HEK293 (cell line): ENCODE data around the gene ZC3H18.
A peak's percentile ranks its signal among the peaks of the same experiment; 100 is the strongest.

Experiments
- CTCF ChIA-PET: fragments of 350-600 bp; formaldehyde crosslinking; extraction: SDS; loops from one replicate; lab custom pipeline; 2021; ENCODE audit warnings: antibody characterized with exemption; lab: Yijun Ruan, JAX
- POLR2A ChIA-PET: fragments of 300-600 bp; formaldehyde crosslinking; extraction: SDS; loops from one replicate; lab custom pipeline; 2020; ENCODE audit warnings: antibody characterized with exemption, inconsistent platforms; lab: Yijun Ruan, JAX
- H3K27ac ChIP-seq: fragments of 200-500 bp; sonication (Bioruptor generic); 2 replicates; pipeline ENCODE4 v1.5.1; 2014; ENCODE audit warnings: low read depth, low read length, control low read depth, inconsistent platforms; ENCODE audit errors: extremely low read depth
- H3K36me3 ChIP-seq, 2 experiments: fragments of 200-500 bp in 1 of 2; sonication (Bioruptor generic) in 1 of 2; 1 replicate in 1 of 2; 2 replicates in 1 of 2; pipeline ENCODE4 v1.5.1; 2014 to 2017; ENCODE audit warnings: inconsistent platforms in 2 of 2, low read length in 2 of 2; ENCODE audit not compliant: control insufficient read depth in 2 of 2, insufficient read depth in 1 of 2
- H3K4me1 ChIP-seq: fragments of 200-500 bp; sonication (Bioruptor generic); 2 replicates; pipeline ENCODE4 v1.5.1; 2014; ENCODE audit warnings: mild to moderate bottlenecking, low read length, inconsistent platforms; ENCODE audit not compliant: control insufficient read depth, insufficient read depth
- H3K4me3 ChIP-seq: 2 replicates; pipeline ENCODE4 v1.5.1; 2011; ENCODE audit warnings: low read depth, mild to moderate bottlenecking, control low read depth, low read length, moderate library complexity
- H3K9me3 ChIP-seq: fragments of 200-500 bp; sonication (Bioruptor generic); 2 replicates; pipeline ENCODE4 v1.5.1; 2014; ENCODE audit warnings: low read depth, low read length, inconsistent platforms; ENCODE audit not compliant: control insufficient read depth, insufficient read depth
- ELK4 ChIP-seq: IDR thresholded peaks from 2 replicates; pipeline ENCODE4 v1.6.1; 2011; ENCODE audit warnings: mild to moderate bottlenecking, low read depth, low read length, borderline replicate concordance
- HOXA7 ChIP-seq: sonication (generic); formaldehyde crosslinking; IDR thresholded peaks from 2 replicates; pipeline ENCODE4 v1.8.1; 2022; ENCODE audit warnings: missing genetic modification reagents, borderline replicate concordance
- KLF10 ChIP-seq: fragments of 450-650 bp; IDR thresholded peaks from 2 replicates; pipeline ENCODE4 v1.5.1; 2018; ENCODE audit warnings: missing biosample characterization, mild to moderate bottlenecking, missing genetic modification characterization
- ZBTB11 ChIP-seq: fragments of 450-650 bp; formaldehyde crosslinking; conservative IDR thresholded peaks from 2 replicates; pipeline ENCODE4 v1.5.1; 2016; ENCODE audit warnings: low read depth, missing biosample characterization, missing genetic modification characterization
- ZBTB20 ChIP-seq: fragments of 450-650 bp; formaldehyde crosslinking; IDR thresholded peaks from 2 replicates; pipeline ENCODE4 v1.5.1; 2016; ENCODE audit warnings: missing biosample characterization, missing genetic modification characterization
- ZNF169 ChIP-seq: fragments of 450-650 bp; formaldehyde crosslinking; IDR thresholded peaks from 2 replicates; pipeline ENCODE4 v1.5.1; 2016; ENCODE audit warnings: missing biosample characterization, missing genetic modification characterization
- ZNF221 ChIP-seq: fragments of 450-650 bp; formaldehyde crosslinking; IDR thresholded peaks from 2 replicates; pipeline ENCODE4 v1.5.1; 2017; ENCODE audit warnings: missing biosample characterization, missing genetic modification characterization, borderline replicate concordance
- ZNF302 ChIP-seq: fragments of 450-650 bp; formaldehyde crosslinking; IDR thresholded peaks from 2 replicates; pipeline ENCODE4 v1.5.1; 2016; ENCODE audit warnings: missing biosample characterization, missing genetic modification characterization, low read depth
- ZNF423 ChIP-seq: fragments of 450-650 bp; formaldehyde crosslinking; IDR thresholded peaks from 2 replicates; pipeline ENCODE4 v1.5.1; 2016; ENCODE audit warnings: missing biosample characterization, missing genetic modification characterization
- ZNF518A ChIP-seq: fragments of 450-650 bp; formaldehyde crosslinking; conservative IDR thresholded peaks from 2 replicates; pipeline ENCODE4 v1.5.1; 2016; ENCODE audit warnings: low read depth, missing biosample characterization, missing genetic modification characterization
- ZNF558 ChIP-seq: fragments of 450-650 bp; formaldehyde crosslinking; IDR thresholded peaks from 2 replicates; pipeline ENCODE4 v1.5.1; 2016; ENCODE audit warnings: missing biosample characterization, missing genetic modification characterization
- ZNF624 ChIP-seq: fragments of 450-650 bp; formaldehyde crosslinking; IDR thresholded peaks from 2 replicates; pipeline ENCODE4 v1.5.1; 2017; ENCODE audit warnings: missing biosample characterization, missing genetic modification characterization
- ZNF660 ChIP-seq: fragments of 450-650 bp; IDR thresholded peaks from 2 replicates; pipeline ENCODE4 v1.5.1; 2018; ENCODE audit warnings: missing biosample characterization, mild to moderate bottlenecking, missing genetic modification characterization
- ZNF670 ChIP-seq: fragments of 450-650 bp; formaldehyde crosslinking; IDR thresholded peaks from 2 replicates; pipeline ENCODE4 v1.5.1; 2016; ENCODE audit warnings: missing biosample characterization, missing genetic modification characterization, low read depth
- ZNF791 ChIP-seq: fragments of 450-650 bp; formaldehyde crosslinking; IDR thresholded peaks from 2 replicates; pipeline ENCODE4 v1.5.1; 2016; ENCODE audit warnings: missing biosample characterization, missing genetic modification characterization
- TF ChIP-seq, protein P1 (sequence below): fragments of 450-650 bp; formaldehyde crosslinking; IDR thresholded peaks from 2 replicates; pipeline ENCODE4 v1.5.1; 2016; ENCODE audit warnings: missing biosample characterization, missing genetic modification characterization, low read depth
- TF ChIP-seq, protein P2 (sequence below): fragments of 450-650 bp; formaldehyde crosslinking; IDR thresholded peaks from 2 replicates; pipeline ENCODE4 v1.5.1; 2016; ENCODE audit warnings: missing biosample characterization, missing genetic modification characterization
- TF ChIP-seq, protein P3 (sequence below): fragments of 450-650 bp; formaldehyde crosslinking; IDR thresholded peaks from 2 replicates; pipeline ENCODE4 v1.5.1; 2017; ENCODE audit warnings: missing biosample characterization, missing genetic modification characterization

The ZC3H18 gene

GRCh38 chr16:88533381-88533917, 36.8 kb upstream of the ZC3H18 start (continued):
- no peak for TF ChIP-seq ZNF518A (tag by site-specific recombination)

GRCh38 chr16:88533932-88534637, 36.1 kb upstream of the ZC3H18 start:
- CTCF ChIA-PET: interaction anchor here (0.6 to 1.2 kb wide), 3 partner anchors 72 to 203 kb away, joined by 3 read pairs; no protein-coding TSS in a partner anchor
- peak overlapping the region; percentile 94 for H3K27ac ChIP-seq
- 0 out of 2 replicates have a peak, but pooled peaks have one; percentile 15 for TF ChIP-seq ZNF660 (tag by site-specific recombination)
- TF ChIP-seq ZBTB11 (tag by site-specific recombination): peak; percentile 66
- TF ChIP-seq, protein P1, sequence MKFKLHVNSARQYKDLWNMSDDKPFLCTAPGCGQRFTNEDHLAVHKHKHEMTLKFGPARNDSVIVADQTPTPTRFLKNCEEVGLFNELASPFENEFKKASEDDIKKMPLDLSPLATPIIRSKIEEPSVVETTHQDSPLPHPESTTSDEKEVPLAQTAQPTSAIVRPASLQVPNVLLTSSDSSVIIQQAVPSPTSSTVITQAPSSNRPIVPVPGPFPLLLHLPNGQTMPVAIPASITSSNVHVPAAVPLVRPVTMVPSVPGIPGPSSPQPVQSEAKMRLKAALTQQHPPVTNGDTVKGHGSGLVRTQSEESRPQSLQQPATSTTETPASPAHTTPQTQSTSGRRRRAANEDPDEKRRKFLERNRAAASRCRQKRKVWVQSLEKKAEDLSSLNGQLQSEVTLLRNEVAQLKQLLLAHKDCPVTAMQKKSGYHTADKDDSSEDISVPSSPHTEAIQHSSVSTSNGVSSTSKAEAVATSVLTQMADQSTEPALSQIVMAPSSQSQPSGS (tag by site-specific recombination): no peak
- no peak for TF ChIP-seq ZNF423 (tag by site-specific recombination)
- TF ChIP-seq ZNF169 (tag by site-specific recombination): no peak
- no peak for TF ChIP-seq ZNF791 (tag by site-specific recombination)
- TF ChIP-seq ZBTB20: peak; percentile 34; the same call in 1 of the 2 replicates
- no peak for TF ChIP-seq HOXA7 (CRISPR knock-in tag)
- no peak for TF ChIP-seq ZNF221 (tag by site-specific recombination)
- TF ChIP-seq ZNF302 (tag by site-specific recombination): no peak
- TF ChIP-seq, protein P2, sequence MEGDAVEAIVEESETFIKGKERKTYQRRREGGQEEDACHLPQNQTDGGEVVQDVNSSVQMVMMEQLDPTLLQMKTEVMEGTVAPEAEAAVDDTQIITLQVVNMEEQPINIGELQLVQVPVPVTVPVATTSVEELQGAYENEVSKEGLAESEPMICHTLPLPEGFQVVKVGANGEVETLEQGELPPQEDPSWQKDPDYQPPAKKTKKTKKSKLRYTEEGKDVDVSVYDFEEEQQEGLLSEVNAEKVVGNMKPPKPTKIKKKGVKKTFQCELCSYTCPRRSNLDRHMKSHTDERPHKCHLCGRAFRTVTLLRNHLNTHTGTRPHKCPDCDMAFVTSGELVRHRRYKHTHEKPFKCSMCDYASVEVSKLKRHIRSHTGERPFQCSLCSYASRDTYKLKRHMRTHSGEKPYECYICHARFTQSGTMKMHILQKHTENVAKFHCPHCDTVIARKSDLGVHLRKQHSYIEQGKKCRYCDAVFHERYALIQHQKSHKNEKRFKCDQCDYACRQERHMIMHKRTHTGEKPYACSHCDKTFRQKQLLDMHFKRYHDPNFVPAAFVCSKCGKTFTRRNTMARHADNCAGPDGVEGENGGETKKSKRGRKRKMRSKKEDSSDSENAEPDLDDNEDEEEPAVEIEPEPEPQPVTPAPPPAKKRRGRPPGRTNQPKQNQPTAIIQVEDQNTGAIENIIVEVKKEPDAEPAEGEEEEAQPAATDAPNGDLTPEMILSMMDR (tag by site-specific recombination): no peak
- no peak for TF ChIP-seq ZNF624 (tag by site-specific recombination)
- TF ChIP-seq, protein P3, sequence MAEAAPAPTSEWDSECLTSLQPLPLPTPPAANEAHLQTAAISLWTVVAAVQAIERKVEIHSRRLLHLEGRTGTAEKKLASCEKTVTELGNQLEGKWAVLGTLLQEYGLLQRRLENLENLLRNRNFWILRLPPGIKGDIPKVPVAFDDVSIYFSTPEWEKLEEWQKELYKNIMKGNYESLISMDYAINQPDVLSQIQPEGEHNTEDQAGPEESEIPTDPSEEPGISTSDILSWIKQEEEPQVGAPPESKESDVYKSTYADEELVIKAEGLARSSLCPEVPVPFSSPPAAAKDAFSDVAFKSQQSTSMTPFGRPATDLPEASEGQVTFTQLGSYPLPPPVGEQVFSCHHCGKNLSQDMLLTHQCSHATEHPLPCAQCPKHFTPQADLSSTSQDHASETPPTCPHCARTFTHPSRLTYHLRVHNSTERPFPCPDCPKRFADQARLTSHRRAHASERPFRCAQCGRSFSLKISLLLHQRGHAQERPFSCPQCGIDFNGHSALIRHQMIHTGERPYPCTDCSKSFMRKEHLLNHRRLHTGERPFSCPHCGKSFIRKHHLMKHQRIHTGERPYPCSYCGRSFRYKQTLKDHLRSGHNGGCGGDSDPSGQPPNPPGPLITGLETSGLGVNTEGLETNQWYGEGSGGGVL: no peak
- TF ChIP-seq ZNF558 (tag by site-specific recombination): no peak
- 0 out of 2 replicates have a peak, but pooled peaks have one; percentile 35 for TF ChIP-seq KLF10 (tag by site-specific recombination)
- TF ChIP-seq ZNF670 (tag by site-specific recombination): no peak
- TF ChIP-seq ELK4: no peak

More at GRCh38 chr16:88533932-88534637, 36.1 kb upstream of the ZC3H18 start:
- POLR2A ChIA-PET: interaction anchor here (1.2 kb wide), 1 partner anchor 81 kb away, joined by 3 read pairs; the partner anchor contains the start of gene ZFPM1
- H3K4me1 ChIP-seq: peaks cover 6% of the 10 kb centered on the region; the same call in 1 of the 2 replicates
- peaks cover 0 to 28% of the 10 kb centered on the region in 2 experiments; a peak in 1 of 3 replicates for H3K36me3 ChIP-seq
- no peaks in the 10 kb centered on the region for H3K9me3 ChIP-seq
- peak overlapping the region; percentile 58 for H3K4me3 ChIP-seq
